GM18505 (cell line): Measurements from ENCODE around the gene PARD3.
"Not testable (repeated sequence)": the region's sequence is repeated elsewhere in the genome, so short reads cannot be mapped to it uniquely, and the experiment has no call there.

Experiments used
- ATAC-seq: cut with Tn5 transposase; IDR thresholded peaks from one replicate; pipeline ENCODE4 v1.9.1; 2021; ENCODE audit not compliant: unreplicated experiment
- POLR2A ChIP-seq: IDR thresholded peaks from 4 replicates; pipeline ENCODE4 v1.6.1; 2011; ENCODE audit warnings: borderline replicate concordance; ENCODE audit not compliant: insufficient read depth, insufficient read length; ENCODE audit errors: extremely low read depth

Gene PARD3

GRCh38 chr10:34369120-34369519, 446.0 kb downstream of the PARD3 start:
- TF ChIP-seq POLR2A, result no peak
- ATAC-seq, result no peak

DNA sequence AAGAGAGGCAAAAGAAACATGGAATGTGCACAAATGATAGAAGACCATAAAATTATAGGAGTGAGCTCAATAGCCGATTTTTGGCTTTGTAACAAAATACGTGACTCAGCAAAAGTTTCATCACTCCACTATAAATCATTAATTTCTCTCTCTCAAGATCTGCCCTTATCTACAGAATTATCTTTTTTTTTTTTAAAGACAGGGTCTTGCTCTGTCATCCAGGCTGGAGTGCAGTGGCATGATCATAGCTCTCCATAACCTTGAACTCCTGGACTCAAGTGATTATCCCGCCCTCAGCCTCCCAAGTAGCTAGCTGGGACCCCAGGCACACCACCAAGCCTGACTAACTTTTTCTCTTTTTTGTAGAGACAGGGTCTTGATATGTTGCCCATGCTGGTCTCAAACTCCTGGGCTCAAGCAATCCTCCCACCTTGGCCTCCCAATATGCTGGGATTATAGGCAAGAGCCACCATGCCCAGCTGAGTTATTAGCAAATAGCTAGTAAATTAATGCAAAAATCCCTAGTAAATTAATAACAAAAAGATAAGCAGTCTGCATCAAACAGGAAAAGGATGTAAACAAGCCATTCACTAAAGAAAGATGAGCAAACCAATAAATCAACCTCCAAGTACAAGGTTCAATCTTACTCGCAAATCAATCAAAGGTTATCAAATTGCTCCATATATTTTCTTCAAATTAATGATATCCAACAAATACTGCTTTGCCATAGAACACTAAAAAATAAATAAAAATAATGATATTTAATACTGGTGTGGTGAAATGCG, 450.7 kb downstream of the PARD3 start:
- no peak for ATAC-seq
- no peak for TF ChIP-seq POLR2A

DNA sequence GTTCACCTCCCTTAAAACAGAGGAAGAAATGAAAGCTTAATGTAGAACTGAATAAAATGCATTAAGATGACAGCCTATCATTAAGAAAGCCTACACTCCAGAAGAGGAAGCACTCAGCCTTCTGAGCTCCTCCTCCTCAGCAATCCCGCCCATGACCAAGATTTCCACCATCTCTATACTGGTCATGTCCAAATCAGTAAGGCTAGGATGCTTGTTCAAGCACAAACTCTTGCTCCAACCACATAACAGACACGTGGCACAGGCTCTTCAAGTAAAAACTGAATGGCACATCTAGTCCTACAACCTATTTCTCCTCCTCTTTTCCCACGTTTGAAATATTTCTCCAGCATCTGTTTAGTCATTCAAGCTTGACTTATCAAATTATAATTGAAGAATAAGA, 454.1 kb downstream of the PARD3 start:
- ATAC-seq, result no peak
- no peak for TF ChIP-seq POLR2A

DNA sequence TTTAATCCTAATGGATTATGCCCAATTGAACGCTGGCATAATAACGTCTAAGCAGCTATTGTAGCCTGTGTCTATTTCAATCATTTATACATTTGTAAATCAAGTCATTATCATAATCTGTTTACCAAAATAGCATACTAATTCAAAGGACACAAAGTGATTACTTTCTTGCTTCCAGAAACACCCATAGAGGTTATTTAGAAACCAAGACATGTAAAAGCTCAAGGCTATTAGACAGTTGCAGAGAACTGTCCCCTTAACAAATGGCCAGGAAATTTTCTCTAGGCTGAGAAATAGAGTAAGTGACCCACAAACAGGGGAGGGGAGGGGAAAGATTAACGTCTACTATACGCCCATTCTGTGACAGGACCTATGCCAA, 455.7 kb downstream of the PARD3 start:
- ATAC-seq, result no peak
- TF ChIP-seq POLR2A, result no peak

DNA sequence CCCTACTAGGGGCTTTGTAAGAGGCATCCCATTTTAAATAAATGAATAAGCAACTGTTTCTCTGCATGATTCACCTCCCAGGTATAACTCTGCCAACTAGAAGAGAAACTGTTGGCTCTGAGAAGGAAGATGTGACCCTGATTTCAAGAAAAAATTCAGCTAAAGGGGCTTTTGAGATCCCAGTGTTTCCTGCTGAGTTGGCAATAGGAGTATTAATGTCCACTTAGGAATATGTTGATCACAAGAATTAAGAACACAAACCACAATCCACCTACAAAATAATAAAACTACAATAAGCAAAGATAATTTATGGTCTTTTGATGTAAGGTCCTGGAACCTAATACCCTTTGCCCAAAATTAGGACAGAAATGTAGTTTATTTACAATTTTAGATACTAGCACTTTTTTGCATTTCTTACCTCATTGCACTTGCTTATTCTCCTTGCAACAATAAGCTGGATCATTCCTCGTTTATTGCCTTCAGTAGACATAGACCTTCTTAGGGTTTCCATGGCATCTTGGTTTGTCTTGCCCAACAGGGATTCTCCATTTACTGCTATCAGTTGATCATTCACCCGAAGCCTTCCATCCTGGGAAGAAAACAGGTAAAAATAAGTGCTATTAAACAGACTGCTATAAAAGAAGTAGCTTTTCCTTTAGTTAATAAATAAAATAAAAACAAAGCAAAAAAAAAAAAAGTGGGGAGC, 456.2 kb downstream of the PARD3 start:
- no peak for ATAC-seq
- TF ChIP-seq POLR2A, result no peak

- TF ChIP-seq POLR2A, result no peak
- ATAC-seq, result no peak
Measured at GRCh38 chr10:34356463-34356862, 458.6 kb downstream of the PARD3 start.

- ATAC-seq, result not testable (repeated sequence)
Measured at GRCh38 chr10:34353530-34353929, 461.6 kb downstream of the PARD3 start.

DNA sequence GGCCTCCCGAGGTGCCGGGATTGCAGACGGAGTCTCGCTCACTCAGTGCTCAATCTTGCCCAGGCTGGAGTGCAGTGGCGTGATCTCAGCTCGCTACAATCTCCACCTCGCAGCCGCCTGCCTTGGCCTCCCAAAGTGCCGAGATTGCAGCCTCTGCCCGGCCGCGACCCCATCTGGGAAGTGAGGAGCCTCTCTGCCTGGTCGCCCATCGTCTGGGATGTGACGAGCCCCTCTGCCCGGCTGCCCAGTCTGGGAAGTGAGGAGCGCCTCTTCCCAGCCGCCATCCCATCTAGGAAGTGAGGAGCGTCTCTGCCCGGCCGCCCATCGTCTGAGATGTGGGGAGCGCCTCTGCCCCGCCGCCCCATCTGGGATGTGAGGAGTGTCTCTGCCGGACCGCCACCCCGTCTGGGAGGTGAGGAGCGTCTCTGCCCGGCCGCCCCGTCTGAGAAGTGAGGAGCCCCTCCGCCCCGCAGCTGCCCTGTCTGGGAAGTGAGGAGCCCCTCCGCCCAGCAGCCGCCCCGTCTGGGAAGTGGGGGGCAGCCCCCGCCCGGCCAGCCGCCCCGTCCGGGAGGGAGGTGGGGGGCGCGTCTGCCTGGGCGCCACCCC, 462.4 kb downstream of the PARD3 start:
- not testable (repeated sequence) for ATAC-seq

GRCh38 chr10:34351161-34351560, 463.9 kb downstream of the PARD3 start:
- no peak for ATAC-seq

DNA sequence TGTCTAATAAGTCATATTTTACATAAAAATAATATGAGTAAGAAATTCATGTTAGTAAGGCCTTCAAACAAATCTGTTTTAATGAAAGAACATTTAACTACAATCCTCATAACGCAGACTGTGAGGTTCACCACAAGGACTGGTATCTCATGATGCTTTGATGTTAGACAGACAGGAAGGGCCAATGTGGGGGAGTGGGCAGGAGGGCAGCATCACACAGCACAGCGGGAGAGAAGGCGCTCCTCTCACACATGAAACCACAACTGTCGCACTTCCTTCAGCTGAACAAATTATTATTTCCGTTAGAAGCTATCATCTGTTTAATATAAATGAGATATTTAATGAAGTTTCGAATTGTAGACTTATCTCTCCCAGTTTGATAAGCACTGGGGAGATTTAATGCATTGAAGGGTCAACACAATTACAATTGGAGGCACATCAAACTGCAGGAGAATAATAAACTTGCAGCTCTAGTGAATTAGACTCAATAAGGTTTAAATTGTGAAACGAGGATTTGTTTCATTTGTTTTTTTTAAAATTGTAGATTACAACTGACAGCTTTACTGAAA, 466.1 kb downstream of the PARD3 start:
- no peak for TF ChIP-seq POLR2A

More at GRCh38 chr10:34351161-34351560, 463.9 kb downstream of the PARD3 start:
- TF ChIP-seq POLR2A, result no peak

DNA sequence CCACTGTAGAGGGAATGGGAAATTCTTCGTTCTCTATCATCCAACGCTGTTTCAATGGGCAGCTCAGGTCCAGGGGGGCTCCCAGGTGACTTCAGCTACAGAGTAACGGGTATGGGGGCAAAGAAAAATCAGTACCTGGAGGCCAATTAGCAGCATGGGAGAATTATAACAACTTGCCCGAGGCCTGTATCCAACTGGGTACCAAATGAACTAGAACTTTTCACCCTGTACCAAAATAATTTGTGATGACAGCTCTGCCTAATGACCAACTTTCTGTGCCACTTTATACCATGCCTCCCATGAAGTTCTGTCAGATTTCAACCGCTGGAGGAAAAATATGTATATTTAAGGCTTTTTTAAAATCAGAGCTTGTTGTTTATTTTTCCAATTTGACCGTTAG, 467.1 kb downstream of the PARD3 start:
- TF ChIP-seq POLR2A, result no peak
- no peak for ATAC-seq

More for the DNA sequence above, 466.1 kb downstream of the PARD3 start:
- no peak for ATAC-seq

DNA sequence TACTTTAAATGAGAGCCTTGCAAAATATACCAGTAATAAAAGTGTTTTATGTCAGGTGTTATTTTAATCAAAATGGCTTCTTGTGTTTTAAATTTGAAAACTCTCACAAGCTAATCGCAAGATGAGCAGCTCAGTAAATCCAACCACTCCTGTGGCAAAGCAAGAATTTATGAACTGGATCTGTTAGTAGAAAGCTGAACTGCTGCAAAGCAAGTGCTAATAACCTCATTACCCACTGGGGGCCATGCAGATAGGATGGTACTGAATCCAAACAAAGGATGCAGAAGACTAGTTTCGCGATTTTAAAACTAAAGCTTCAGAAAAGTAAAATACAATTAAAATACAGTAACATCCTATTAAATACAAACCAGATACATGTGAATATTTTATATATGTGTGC, 468.0 kb downstream of the PARD3 start:
- ATAC-seq, result no peak
- TF ChIP-seq POLR2A, result no peak

DNA sequence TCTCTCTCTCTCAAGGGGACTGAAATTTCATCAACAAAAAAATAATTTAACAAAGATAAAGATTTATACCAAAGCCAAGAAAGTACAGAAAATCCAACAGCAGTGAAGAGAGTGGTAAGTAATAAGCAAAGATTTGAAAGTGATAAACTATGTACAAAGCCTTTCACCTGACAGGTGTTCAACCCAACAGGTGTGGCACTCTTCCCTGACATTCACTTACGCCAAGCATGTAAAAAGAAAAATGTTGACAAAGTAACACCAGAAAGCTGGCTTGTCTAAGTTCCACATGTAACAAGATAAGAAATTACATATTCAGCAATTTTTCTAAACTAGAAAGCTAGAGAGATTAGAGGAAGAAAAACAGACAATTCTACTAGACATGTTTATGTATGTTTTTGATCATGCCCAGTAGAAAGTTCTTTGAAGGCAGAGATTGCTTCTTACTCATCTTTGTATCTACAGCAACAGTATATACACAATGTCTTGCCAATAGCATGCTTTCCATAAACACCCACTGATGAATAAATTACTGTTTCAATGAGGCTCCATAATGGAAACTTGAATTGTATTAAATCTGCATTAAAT, 468.5 kb downstream of the PARD3 start:
- ATAC-seq, result no peak
- TF ChIP-seq POLR2A, result no peak
